ENCODE measurements around the gene TOR1B. TPM values are rescaled to one million over a fixed set of nuclear protein-coding genes. Genes with fewer than 3 reads are reported as not detected.
"Not testable (repeated sequence)": the region's sequence is repeated elsewhere in the genome, so short reads cannot be mapped to it uniquely, and the experiment has no call there.

Gene TOR1B
- polyA plus RNA-seq, 1 of the 3 experiments (the other 2 are of a cell fraction) = 37.4 TPM

GRCh38 chr9:129783516-129784361 lies 19.2 kb upstream of the TOR1B start (continued):
- TF ChIP-seq, protein P1, sequence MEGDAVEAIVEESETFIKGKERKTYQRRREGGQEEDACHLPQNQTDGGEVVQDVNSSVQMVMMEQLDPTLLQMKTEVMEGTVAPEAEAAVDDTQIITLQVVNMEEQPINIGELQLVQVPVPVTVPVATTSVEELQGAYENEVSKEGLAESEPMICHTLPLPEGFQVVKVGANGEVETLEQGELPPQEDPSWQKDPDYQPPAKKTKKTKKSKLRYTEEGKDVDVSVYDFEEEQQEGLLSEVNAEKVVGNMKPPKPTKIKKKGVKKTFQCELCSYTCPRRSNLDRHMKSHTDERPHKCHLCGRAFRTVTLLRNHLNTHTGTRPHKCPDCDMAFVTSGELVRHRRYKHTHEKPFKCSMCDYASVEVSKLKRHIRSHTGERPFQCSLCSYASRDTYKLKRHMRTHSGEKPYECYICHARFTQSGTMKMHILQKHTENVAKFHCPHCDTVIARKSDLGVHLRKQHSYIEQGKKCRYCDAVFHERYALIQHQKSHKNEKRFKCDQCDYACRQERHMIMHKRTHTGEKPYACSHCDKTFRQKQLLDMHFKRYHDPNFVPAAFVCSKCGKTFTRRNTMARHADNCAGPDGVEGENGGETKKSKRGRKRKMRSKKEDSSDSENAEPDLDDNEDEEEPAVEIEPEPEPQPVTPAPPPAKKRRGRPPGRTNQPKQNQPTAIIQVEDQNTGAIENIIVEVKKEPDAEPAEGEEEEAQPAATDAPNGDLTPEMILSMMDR (IDR thresholded peaks at IDR 0.05) = peak; percentile 93

GRCh38 chr9:129784970-129785369 lies 18.0 kb upstream of the TOR1B start:
- H2AFZ ChIP-seq (ENCODE audit: low read depth); H3K9ac ChIP-seq; DNase-seq; H3K79me2 ChIP-seq (ENCODE audit: insufficient read depth); H3K27ac ChIP-seq (ENCODE audit: low read depth in 2 of 2, low read length in 1 of 2); H3K36me3 ChIP-seq (replicated peaks in 1 of 2; ENCODE audit: control insufficient read depth in 1 of 2, insufficient read depth in 2 of 2, low read length in 1 of 2); H3K4me3 ChIP-seq (ENCODE audit: low read depth in 2 of 2, low read length in 1 of 2); H3K4me1 ChIP-seq (ENCODE audit: control insufficient read depth in 1 of 2, insufficient read depth in 2 of 2, low read depth in 1 of 2, low read length in 1 of 2); H3K4me2 ChIP-seq; H3K27me3 ChIP-seq (ENCODE audit: insufficient read depth); H4K20me1 ChIP-seq (ENCODE audit: insufficient read depth); POLR2A ChIA-PET; H3K9me3 ChIP-seq; H3F3A ChIP-seq (replicated peaks; ENCODE audit: insufficient read depth); H3K9me2 ChIP-seq: not testable (repeated sequence)
- CTCF ChIA-PET = interaction anchor here (1.2 to 19.6 kb wide), 7 partner anchors 14 to 646 kb away, joined by 3 to 356 read pairs (median 10); partner anchors contain the start of gene ASB6
- 53% methylated on average over 11 of the region's 11 CpGs for WGBS (ENCODE audit: low lambda C conversion rate)

GRCh38 chr9:129785866-129786265 lies 17.1 kb upstream of the TOR1B start:
- no peak for TF ChIP-seq USF2 (IDR thresholded peaks at IDR 0.05; ENCODE audit: borderline replicate concordance, low read depth, low read length)
- TF ChIP-seq TCF12 (IDR thresholded peaks at IDR 0.05) = no peak
- TF ChIP-seq NRF1 (IDR thresholded peaks at IDR 0.05; ENCODE audit: low read depth, low read length) = no peak
- TF ChIP-seq POLR2AphosphoS5 (IDR thresholded peaks at IDR 0.05; ENCODE audit: low read depth, low read length) = no peak
- TF ChIP-seq RXRA (IDR thresholded peaks at IDR 0.05; ENCODE audit: borderline replicate concordance, low read depth) = no peak
- TF ChIP-seq FOXJ3 (CRISPR knock-in tag; IDR thresholded peaks at IDR 0.05) = no peak
- TF ChIP-seq CHD2 (IDR thresholded peaks at IDR 0.05; ENCODE audit: low read length, partially characterized antibody) = no peak
- TF ChIP-seq TAF1 (IDR thresholded peaks at IDR 0.05; ENCODE audit: borderline replicate concordance, low read depth, low read length) = no peak
- no peak for TF ChIP-seq FOXM1 (IDR thresholded peaks at IDR 0.05; ENCODE audit: low read depth)
- no peak for TF ChIP-seq GATA2 (CRISPR knock-in tag; IDR thresholded peaks at IDR 0.05)
- TF ChIP-seq USF1 (IDR thresholded peaks at IDR 0.05; ENCODE audit: borderline replicate concordance, low read depth) = no peak
- TF ChIP-seq JUND (IDR thresholded peaks at IDR 0.05) = no peak
- TF ChIP-seq, protein P1 (IDR thresholded peaks at IDR 0.05) = no peak
- no peak for TF ChIP-seq SMC3 (IDR thresholded peaks at IDR 0.05; ENCODE audit: low read depth, low read length)
- no peak for TF ChIP-seq GABPA (IDR thresholded peaks at IDR 0.05; ENCODE audit: low read depth)
- TF ChIP-seq YY1 (IDR thresholded peaks at IDR 0.05; ENCODE audit: low read depth) = no peak
- TF ChIP-seq ZBTB33 (IDR thresholded peaks at IDR 0.05; ENCODE audit: borderline replicate concordance, low read depth) = no peak
- POLR2A ChIA-PET = interaction anchor here (0.6 kb wide), 1 partner anchor 614 kb away, joined by 4 read pairs; no protein-coding TSS in a partner anchor
- Histone ChIP-seq H3K9me2 (no peaks in the 10 kb centered on the region), H4K20me1 (ENCODE audit: insufficient read depth) (no peaks in the 10 kb centered on the region), H3K9me3 (no peaks in the 10 kb centered on the region), H3K4me1 (ENCODE audit: control insufficient read depth in 1 of 2, insufficient read depth in 2 of 2, low read depth in 1 of 2, low read length in 1 of 2) (no peaks in the 10 kb centered on the region), H3F3A (replicated peaks; ENCODE audit: insufficient read depth) (no peaks in the 10 kb centered on the region), H3K27ac (ENCODE audit: low read depth in 2 of 2, low read length in 1 of 2) (no peak overlapping the region), H3K4me3 (ENCODE audit: low read depth in 2 of 2, low read length in 1 of 2) (no peak overlapping the region), H2AFZ (ENCODE audit: low read depth) (no peak overlapping the region), H3K27me3 (ENCODE audit: insufficient read depth) (no peaks in the 10 kb centered on the region; the same call in 1 of the 2 replicates), H3K36me3 (replicated peaks in 1 of 2; ENCODE audit: control insufficient read depth in 1 of 2, insufficient read depth in 2 of 2, low read length in 1 of 2) (no peaks in the 10 kb centered on the region), H3K79me2 (ENCODE audit: insufficient read depth) (no peaks in the 10 kb centered on the region), H3K9ac (no peak overlapping the region), H3K4me2 (no peak overlapping the region)
- CTCF ChIA-PET = interaction anchor here (0.8 to 19.6 kb wide), 7 partner anchors 46 to 646 kb away, joined by 3 to 356 read pairs (median 4); partner anchors contain the start of gene ASB6
- WGBS (ENCODE audit: low lambda C conversion rate) = 71% methylated on average over 1 of the region's 1 CpG
- no peak for DNase-seq
